AG04449 (cell line): ENCODE data around the gene CTNNA3.
A peak's percentile ranks its signal among the peaks of the same experiment; 100 is the strongest.

Experiments used
- CTCF ChIA-PET: fragments of 350-600 bp; formaldehyde crosslinking; extraction: SDS; loops from one replicate; lab custom pipeline; 2021; ENCODE audit warnings: antibody characterized with exemption; lab: Yijun Ruan, JAX
- POLR2A ChIA-PET: fragments of 400-600, 350-600 bp; formaldehyde crosslinking; extraction: SDS; loops from one replicate; lab custom pipeline; 2020; ENCODE audit warnings: antibody characterized with exemption, inconsistent platforms; lab: Yijun Ruan, JAX
- DNase-seq: peaks from one replicate; pipeline ENCODE4 v3.0.0-alpha.2; 2010; ENCODE audit warnings: low read depth, low spot score
- H3K4me3 ChIP-seq: 2 replicates; pipeline ENCODE4 v1.5.1; 2011; ENCODE audit warnings: low read depth, mild to moderate bottlenecking, control low read depth, low read length
- TF ChIP-seq, protein P1 (sequence below): IDR thresholded peaks from one replicate; pipeline ENCODE4 v1.5.1; 2011; ENCODE audit warnings: mild to moderate bottlenecking, moderate library complexity, low read length, control low read depth, inconsistent platforms; ENCODE audit not compliant: insufficient read depth; ENCODE audit errors: missing control alignments

The CTNNA3 gene

DNA sequence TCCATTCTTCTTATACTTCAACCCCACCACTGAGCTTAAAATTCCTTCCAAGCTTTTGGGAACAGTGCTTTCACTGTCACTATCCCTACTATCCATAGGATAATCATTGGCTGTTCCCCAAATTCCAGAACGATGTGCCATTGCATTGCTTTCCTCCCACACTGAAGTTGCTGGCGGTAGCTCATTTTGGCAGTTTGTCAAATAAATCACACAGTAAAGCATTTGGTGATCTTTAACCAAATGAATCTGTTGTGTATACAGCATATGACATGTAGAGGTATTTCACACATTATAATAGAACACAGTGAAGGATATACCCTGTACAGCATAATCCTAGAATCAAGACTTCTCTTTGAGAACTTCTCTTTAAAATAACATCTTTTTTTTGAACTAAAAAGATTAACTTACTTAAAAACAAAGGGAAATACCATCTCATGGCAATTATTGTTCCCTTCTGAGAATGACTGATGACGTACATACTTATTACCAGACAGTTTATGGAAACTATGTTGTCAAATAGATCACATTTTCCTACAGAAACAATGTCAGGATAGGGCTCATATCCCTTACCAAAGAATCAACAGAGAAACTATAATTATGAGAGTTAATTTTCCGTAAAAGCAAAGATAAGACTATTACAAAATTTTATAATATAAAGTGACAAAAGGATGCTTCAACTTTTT, 93.6 kb downstream of the CTNNA3 start:
- ChIA-PET POLR2A (interaction anchor here (1.4 to 1.6 kb wide), 2 partner anchors 9 to 52 kb away, joined by 3 to 4 read pairs; no protein-coding TSS in a partner anchor), CTCF (interaction anchor here (0.8 kb wide), 1 partner anchor 8 kb away, joined by 5 read pairs; no protein-coding TSS in a partner anchor)
- no peak overlapping the region for H3K4me3 ChIP-seq
- peak; percentile 82 for DNase-seq
- TF ChIP-seq, protein P1, sequence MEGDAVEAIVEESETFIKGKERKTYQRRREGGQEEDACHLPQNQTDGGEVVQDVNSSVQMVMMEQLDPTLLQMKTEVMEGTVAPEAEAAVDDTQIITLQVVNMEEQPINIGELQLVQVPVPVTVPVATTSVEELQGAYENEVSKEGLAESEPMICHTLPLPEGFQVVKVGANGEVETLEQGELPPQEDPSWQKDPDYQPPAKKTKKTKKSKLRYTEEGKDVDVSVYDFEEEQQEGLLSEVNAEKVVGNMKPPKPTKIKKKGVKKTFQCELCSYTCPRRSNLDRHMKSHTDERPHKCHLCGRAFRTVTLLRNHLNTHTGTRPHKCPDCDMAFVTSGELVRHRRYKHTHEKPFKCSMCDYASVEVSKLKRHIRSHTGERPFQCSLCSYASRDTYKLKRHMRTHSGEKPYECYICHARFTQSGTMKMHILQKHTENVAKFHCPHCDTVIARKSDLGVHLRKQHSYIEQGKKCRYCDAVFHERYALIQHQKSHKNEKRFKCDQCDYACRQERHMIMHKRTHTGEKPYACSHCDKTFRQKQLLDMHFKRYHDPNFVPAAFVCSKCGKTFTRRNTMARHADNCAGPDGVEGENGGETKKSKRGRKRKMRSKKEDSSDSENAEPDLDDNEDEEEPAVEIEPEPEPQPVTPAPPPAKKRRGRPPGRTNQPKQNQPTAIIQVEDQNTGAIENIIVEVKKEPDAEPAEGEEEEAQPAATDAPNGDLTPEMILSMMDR: no peak

DNA sequence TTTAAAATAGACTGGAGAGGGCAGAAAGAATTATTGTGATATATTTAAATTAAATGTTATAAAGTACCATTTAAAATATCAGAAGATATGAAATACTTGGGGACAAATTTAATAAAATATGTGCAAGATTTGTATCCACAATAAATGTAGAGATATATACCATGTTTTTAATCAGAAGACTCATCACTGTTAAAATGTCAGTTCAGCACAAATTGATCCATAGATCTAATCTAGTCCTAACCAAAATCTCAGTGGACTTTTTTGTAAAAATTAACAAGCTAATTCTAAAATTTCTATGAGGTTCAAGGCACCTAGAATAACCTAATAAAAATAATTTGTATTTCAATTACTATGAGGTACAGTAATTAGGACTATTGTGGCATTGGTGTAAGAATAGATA, 96.4 kb downstream of the CTNNA3 start:
- no peak overlapping the region for H3K4me3 ChIP-seq
- POLR2A ChIA-PET: no interaction called here
- CTCF ChIA-PET: no interaction called here
- TF ChIP-seq, protein P1: no peak
- DNase-seq: no peak

DNA sequence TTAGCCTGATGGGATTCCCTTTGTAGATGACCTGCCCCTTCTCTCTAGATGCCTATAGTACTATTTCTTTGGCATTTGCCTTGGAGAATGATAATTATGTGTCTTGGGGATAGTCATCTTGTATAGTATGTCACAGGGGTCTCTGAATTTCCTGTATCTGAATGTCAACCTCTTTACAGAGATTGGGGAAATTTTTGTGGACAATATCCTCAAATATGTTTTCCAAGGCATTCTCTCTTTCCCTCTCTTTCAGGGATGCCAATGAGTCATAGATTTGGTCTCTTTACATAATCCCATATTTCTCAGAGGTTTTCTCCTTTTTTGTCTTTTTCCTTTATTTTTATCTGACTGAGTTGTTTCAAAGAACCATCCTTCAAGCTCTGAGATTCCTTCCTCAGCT, 99.4 kb downstream of the CTNNA3 start:
- H3K4me3 ChIP-seq: no peak overlapping the region
- CTCF ChIA-PET: interaction anchor here (1.2 kb wide), 1 partner anchor 70 kb away, joined by 3 read pairs; no protein-coding TSS in a partner anchor
- POLR2A ChIA-PET: no interaction called here
- TF ChIP-seq, protein P1: no peak
- DNase-seq: no peak

DNA sequence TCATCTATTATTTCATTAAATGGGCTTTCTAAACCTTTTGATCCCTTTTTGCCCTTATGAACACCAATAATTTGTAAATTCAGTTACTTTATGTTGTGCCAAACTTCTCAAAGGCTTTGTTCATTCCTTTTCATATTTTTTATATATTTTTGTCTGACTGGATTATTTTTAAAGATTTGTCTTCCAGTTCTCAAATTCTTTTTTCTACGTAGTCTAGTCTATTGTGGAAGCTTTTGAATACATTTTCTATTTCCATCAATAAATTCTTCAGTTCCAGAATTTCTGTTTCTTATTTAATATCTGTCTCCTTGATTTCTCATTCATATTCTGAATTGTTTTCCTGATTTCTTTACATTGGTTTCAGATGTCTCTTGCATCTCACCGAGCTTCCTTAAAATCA, 108.2 kb downstream of the CTNNA3 start:
- no peak for DNase-seq
- ChIA-PET POLR2A (no interaction called here), CTCF (no interaction called here)
- no peak overlapping the region for H3K4me3 ChIP-seq
- TF ChIP-seq, protein P1: no peak

DNA sequence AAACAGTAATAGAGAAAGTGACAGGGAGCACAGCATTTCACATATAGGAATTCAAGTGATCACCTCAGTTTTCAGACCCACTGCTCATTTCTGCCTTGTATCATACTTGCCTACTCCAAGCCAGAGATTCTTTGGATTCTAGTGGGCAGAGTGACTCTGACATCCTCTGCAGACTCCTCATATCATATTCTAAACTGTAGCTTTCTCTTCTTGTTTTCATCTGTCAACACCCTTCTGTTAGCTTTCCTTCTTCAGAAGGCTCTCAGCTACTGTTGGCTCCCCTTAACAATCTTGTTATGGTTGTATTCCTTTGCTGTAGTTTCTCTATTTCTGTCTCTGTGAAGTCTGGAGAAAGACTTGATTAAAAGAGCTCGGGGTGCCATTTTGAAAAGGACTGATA, 120.5 kb downstream of the CTNNA3 start:
- H3K4me3 ChIP-seq: no peak overlapping the region
- DNase-seq: no peak
- TF ChIP-seq, protein P1: no peak
- ChIA-PET CTCF (no interaction called here), POLR2A (no interaction called here)

DNA sequence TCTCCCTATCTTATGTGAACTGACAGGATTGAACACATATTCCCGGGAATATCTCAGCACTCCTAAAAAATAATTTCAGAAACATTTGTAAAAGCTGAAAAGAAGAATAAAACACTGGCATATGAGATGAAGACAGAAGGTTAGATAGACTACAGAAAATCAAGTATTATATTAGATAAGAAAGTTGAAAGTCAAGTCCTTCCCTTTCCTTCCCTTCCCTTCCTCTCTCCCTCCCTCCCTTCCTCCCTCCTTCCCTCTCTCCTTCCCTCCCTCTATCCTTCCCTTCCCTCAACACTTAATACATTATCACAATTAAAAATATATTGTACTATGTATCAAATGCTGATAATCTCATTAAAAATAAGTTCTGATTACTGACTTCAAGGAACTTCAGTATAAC, 122.5 kb downstream of the CTNNA3 start:
- TF ChIP-seq, protein P1: no peak
- POLR2A ChIA-PET: no interaction called here
- no peak for DNase-seq
- no peak overlapping the region for H3K4me3 ChIP-seq
- CTCF ChIA-PET: no interaction called here
